OCI-LY7 (cell line): ENCODE results near the gene AMMECR1.

ENCODE experiments used
- EZH2phosphoT487 ChIP-seq: fragments of 200-600 bp; sonication (generic); IDR thresholded peaks from 2 replicates; pipeline ENCODE4 v1.6.1; 2018; ENCODE audit warnings: low read depth, borderline replicate concordance, mild to moderate bottlenecking, mixed run types, antibody characterized with exemption, low read length, moderate library complexity, mixed read lengths
- TF ChIP-seq, protein P1 (sequence below): fragments of 200-600 bp; sonication (generic); conservative IDR thresholded peaks from 2 replicates; pipeline ENCODE4 v1.5.1; 2014; ENCODE audit warnings: mild to moderate bottlenecking, antibody characterized with exemption, low read length, moderate library complexity, mixed read lengths

DNA sequence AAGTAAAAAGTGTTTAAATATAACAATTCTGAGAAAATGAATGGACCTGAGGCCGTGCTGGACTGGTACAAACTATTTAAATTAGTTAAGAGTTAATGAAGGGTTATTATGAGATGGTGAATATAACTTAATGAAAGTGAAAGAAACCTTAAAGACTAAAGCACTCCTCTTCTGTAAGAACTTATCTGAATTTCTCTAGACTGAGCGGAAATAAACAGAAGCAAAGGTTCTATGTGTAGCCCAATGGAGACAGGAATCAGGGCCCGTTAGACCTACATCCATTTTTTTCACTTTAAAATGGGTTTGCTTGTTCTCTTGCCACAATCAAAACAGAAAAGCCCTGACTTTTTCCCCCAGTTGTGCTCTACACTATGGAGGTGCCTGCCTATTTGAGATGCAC is 14.9 kb downstream of the AMMECR1 start:
- TF ChIP-seq, protein P1, sequence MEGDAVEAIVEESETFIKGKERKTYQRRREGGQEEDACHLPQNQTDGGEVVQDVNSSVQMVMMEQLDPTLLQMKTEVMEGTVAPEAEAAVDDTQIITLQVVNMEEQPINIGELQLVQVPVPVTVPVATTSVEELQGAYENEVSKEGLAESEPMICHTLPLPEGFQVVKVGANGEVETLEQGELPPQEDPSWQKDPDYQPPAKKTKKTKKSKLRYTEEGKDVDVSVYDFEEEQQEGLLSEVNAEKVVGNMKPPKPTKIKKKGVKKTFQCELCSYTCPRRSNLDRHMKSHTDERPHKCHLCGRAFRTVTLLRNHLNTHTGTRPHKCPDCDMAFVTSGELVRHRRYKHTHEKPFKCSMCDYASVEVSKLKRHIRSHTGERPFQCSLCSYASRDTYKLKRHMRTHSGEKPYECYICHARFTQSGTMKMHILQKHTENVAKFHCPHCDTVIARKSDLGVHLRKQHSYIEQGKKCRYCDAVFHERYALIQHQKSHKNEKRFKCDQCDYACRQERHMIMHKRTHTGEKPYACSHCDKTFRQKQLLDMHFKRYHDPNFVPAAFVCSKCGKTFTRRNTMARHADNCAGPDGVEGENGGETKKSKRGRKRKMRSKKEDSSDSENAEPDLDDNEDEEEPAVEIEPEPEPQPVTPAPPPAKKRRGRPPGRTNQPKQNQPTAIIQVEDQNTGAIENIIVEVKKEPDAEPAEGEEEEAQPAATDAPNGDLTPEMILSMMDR = no peak
- TF ChIP-seq EZH2phosphoT487 = no peak
